Measurements from ENCODE around the gene TCF7. TPM values are rescaled to one million over a fixed set of nuclear protein-coding genes. Genes with fewer than 3 reads are reported as not detected.

TCF7 gene
- total RNA-seq, 3 donors from 2014 or later = 1.9 to 6.8 (median 4.4) TPM

- no peak for DNase-seq
- intact Hi-C loops (cut with DNase I, micrococcal nuclease) = no loop called here
- Histone ChIP-seq H3K36me3 (ENCODE audit: low read depth) (no peaks in the 10 kb centered on the region), H3K4me1 (ENCODE audit: low read depth) (peaks cover 5% of the 10 kb centered on the region), H3K9me3 (no peaks in the 10 kb centered on the region), H3K4me3 (no peak overlapping the region)
- no peak for ATAC-seq
- no peak for TF ChIP-seq CTCF (IDR thresholded peaks at IDR 0.05)
Measured at GRCh38 chr5:134086225-134086942, 28.1 kb upstream of the TCF7 start.

DNA sequence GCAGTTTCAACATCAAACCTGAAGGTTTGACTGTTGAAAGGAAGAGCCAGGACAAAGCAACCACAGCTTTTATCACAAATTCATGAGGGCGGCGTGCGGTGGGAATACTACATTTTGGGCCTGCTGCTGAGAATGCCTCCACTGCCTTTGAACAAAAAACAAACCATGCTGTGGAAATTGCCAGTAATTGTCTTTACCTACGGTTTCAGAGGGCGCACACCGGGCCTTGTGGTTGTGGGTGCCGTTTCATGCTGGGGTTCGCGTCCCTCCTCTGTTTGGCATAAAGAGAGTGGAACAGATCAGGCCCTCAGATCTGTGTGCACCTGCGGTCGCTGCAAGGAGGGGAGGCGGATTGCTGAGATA, 27.6 kb upstream of the TCF7 start:
- intact Hi-C loops (cut with DNase I, micrococcal nuclease) = no loop called here
- Histone ChIP-seq H3K36me3 (ENCODE audit: low read depth) (no peaks in the 10 kb centered on the region), H3K4me3 (no peak overlapping the region), H3K4me1 (ENCODE audit: low read depth) (peaks cover 10% of the 10 kb centered on the region), H3K9me3 (no peaks in the 10 kb centered on the region)
- DNase-seq (peak in 2 of 3 donors; percentile 16 to 59), ATAC-seq (peak; percentile 59)
- TF ChIP-seq CTCF (IDR thresholded peaks at IDR 0.05) = no peak

- no peaks in the 10 kb centered on the region for H3K9me3 ChIP-seq
- H3K4me1 ChIP-seq (ENCODE audit: low read depth) = peaks cover 21% of the 10 kb centered on the region
- ATAC-seq (no peak), DNase-seq (no peak)
- H3K36me3 ChIP-seq (ENCODE audit: low read depth) = no peaks in the 10 kb centered on the region
- intact Hi-C loops (cut with DNase I, micrococcal nuclease) = no loop called here
- TF ChIP-seq CTCF (IDR thresholded peaks at IDR 0.05) = no peak
- H3K4me3 ChIP-seq = no peak overlapping the region
Measured at GRCh38 chr5:134088291-134088690, 26.2 kb upstream of the TCF7 start.

- peaks cover 26% of the 10 kb centered on the region for H3K4me1 ChIP-seq (ENCODE audit: low read depth)
- H3K4me3 ChIP-seq = no peak overlapping the region
- no peaks in the 10 kb centered on the region for H3K36me3 ChIP-seq (ENCODE audit: low read depth)
- intact Hi-C loops (cut with DNase I, micrococcal nuclease) = no loop called here
- DNase-seq (no peak), ATAC-seq (no peak)
- no peak for TF ChIP-seq CTCF (IDR thresholded peaks at IDR 0.05)
- H3K9me3 ChIP-seq = no peaks in the 10 kb centered on the region
Measured at GRCh38 chr5:134088994-134089560, 25.4 kb upstream of the TCF7 start.

GRCh38 chr5:134090522-134090921, 24.0 kb upstream of the TCF7 start:
- no peak for TF ChIP-seq CTCF (IDR thresholded peaks at IDR 0.05)
- DNase-seq = peak in 1 of 3 donors; percentile 80
- intact Hi-C loops (cut with DNase I, micrococcal nuclease) = no loop called here

More at GRCh38 chr5:134090522-134090921, 24.0 kb upstream of the TCF7 start:
- no peak for ATAC-seq
- Histone ChIP-seq H3K4me1 (ENCODE audit: low read depth) (peaks cover 33% of the 10 kb centered on the region), H3K9me3 (no peaks in the 10 kb centered on the region), H3K36me3 (ENCODE audit: low read depth) (no peaks in the 10 kb centered on the region), H3K4me3 (no peak overlapping the region)

Measured in mucosa of descending colon (tissue), 3 donors.